Medulla oblongata (tissue), 1 donor: Measurements from ENCODE around the gene PSMA6.
"Not testable (repeated sequence)": the region's sequence is repeated elsewhere in the genome, so short reads cannot be mapped to it uniquely, and the experiment has no call there.

Experiments
- DNase-seq: peaks from one replicate; pipeline ENCODE4 v3.0.0-alpha.2; 2015; ENCODE audit errors: extremely low spot score

Gene PSMA6

GRCh38 chr14:35285168-35286002 is 6.8 kb upstream of the PSMA6 start:
- DNase-seq = peak; percentile 55

- DNase-seq = no peak
Measured at GRCh38 chr14:35286003-35286600, 6.1 kb upstream of the PSMA6 start.

- DNase-seq = no peak
Measured at GRCh38 chr14:35286707-35287106, 5.5 kb upstream of the PSMA6 start.

GRCh38 chr14:35287431-35288013 is 4.7 kb upstream of the PSMA6 start:
- DNase-seq = peak; percentile 27

GRCh38 chr14:35289623-35290022 is 2.6 kb upstream of the PSMA6 start:
- DNase-seq = no peak

- no peak for DNase-seq
Measured at GRCh38 chr14:35292770-35293561, 784 bp downstream of the PSMA6 start.

- DNase-seq = no peak
Measured at GRCh38 chr14:35295845-35296161, 3.6 kb downstream of the PSMA6 start.

- DNase-seq = no peak
Measured at GRCh38 chr14:35296545-35296944, 4.4 kb downstream of the PSMA6 start.

- DNase-seq = no peak
Measured at GRCh38 chr14:35297706-35298105, 5.5 kb downstream of the PSMA6 start.

- DNase-seq = no peak
Measured at GRCh38 chr14:35298351-35298750, 6.2 kb downstream of the PSMA6 start.

- DNase-seq = no peak
Measured at GRCh38 chr14:35299708-35300107, 7.5 kb downstream of the PSMA6 start.

- no peak for DNase-seq
Measured at GRCh38 chr14:35300228-35300627, 8.0 kb downstream of the PSMA6 start.

GRCh38 chr14:35301334-35301733 is 9.2 kb downstream of the PSMA6 start:
- DNase-seq = not testable (repeated sequence)

GRCh38 chr14:35301735-35302528 is 9.8 kb downstream of the PSMA6 start:
- DNase-seq = no peak

- DNase-seq = no peak
Measured at GRCh38 chr14:35303149-35303935, 11.2 kb downstream of the PSMA6 start.

GRCh38 chr14:35304812-35305462 is 12.8 kb downstream of the PSMA6 start:
- no peak for DNase-seq

- no peak for DNase-seq
Measured at GRCh38 chr14:35305633-35306032, 13.5 kb downstream of the PSMA6 start.

- DNase-seq = no peak
Measured at GRCh38 chr14:35306114-35306513, 13.9 kb downstream of the PSMA6 start.

GRCh38 chr14:35317820-35318219 is 25.6 kb downstream of the PSMA6 start:
- DNase-seq = no peak

- DNase-seq = no peak
Measured at GRCh38 chr14:35319509-35319908, 27.3 kb downstream of the PSMA6 start.
